ENCODE data around the gene SLC25A48. TPM values are rescaled to one million over a fixed set of nuclear protein-coding genes. Genes with fewer than 3 reads are reported as not detected.

Gene SLC25A48
- total and polyA plus RNA-seq, 2 of the 4 experiments (the other 2 are of a cell fraction), result not detected

- Histone ChIP-seq H3K4me1 (ENCODE audit: control insufficient read depth, insufficient read depth, low read length) (peaks cover 5% of the 10 kb centered on the region; the same call in 1 of the 2 replicates), H2BK15ac (ENCODE audit: low read depth, low read length) (no peak overlapping the region), H3K14ac (replicated peaks; ENCODE audit: low read depth, low read length) (no peak overlapping the region), H3K9me1 (ENCODE audit: insufficient read depth, low read length) (no peaks in the 10 kb centered on the region), H2AK9ac (replicated peaks; ENCODE audit: low read depth, low read length, poor library complexity) (no peak overlapping the region), H2BK5ac (ENCODE audit: low read depth, low read length, poor library complexity, severe bottlenecking) (no peak overlapping the region), H3K18ac (ENCODE audit: low read depth, low read length) (no peak overlapping the region), H3K27ac (ENCODE audit: insufficient read depth, low read length) (no peak overlapping the region), H3K36me3 (ENCODE audit: control insufficient read depth, insufficient read depth, low read length) (no peaks in the 10 kb centered on the region), H2AFZ (replicated peaks; ENCODE audit: low read length, poor library complexity) (no peak overlapping the region), H2BK120ac (ENCODE audit: low read depth, low read length) (no peak overlapping the region), H3K9ac (ENCODE audit: low read depth, low read length) (no peak overlapping the region), H4K8ac (ENCODE audit: low read depth in 2 of 2, low read length in 2 of 2) (no peak overlapping the region), H2BK20ac (ENCODE audit: low read depth, low read length) (no peak overlapping the region), H2AK5ac (ENCODE audit: low read depth, low read length) (no peak overlapping the region), H3K4me2 (ENCODE audit: low read depth, low read length) (no peak overlapping the region), H4K5ac (ENCODE audit: low read depth, low read length) (no peak overlapping the region), H3K79me1 (ENCODE audit: low read depth in 1 of 2, low read length in 2 of 2) (no peaks in the 10 kb centered on the region), H4K20me1 (ENCODE audit: insufficient read depth, low read length) (no peaks in the 10 kb centered on the region), H3K27me3 (ENCODE audit: control insufficient read depth, insufficient read depth, low read length) (peaks cover 33% of the 10 kb centered on the region), H4K91ac (ENCODE audit: insufficient read depth, low read depth, low read length) (no peak overlapping the region), H3K4ac (ENCODE audit: low read depth, low read length) (no peak overlapping the region), H3K9me3 (ENCODE audit: control insufficient read depth, insufficient read depth, low read length) (peaks cover 2% of the 10 kb centered on the region; the same call in 1 of the 2 replicates), H3K56ac (ENCODE audit: extremely low read depth, insufficient read depth, low read length) (no peak overlapping the region), H3K23ac (ENCODE audit: low read depth, low read length) (no peak overlapping the region), H3K4me3 (ENCODE audit: insufficient read depth, low read depth, low read length) (no peak overlapping the region)
- POLR2A ChIA-PET (ENCODE audit: unreplicated experiment), result no interaction called here
- WGBS, 2 experiments (ENCODE audit: extremely low coverage in 2 of 2, insufficient read length in 1 of 2), result no CpG with 5 or more reads among the region's 2 CpGs
- intact Hi-C loops (cut with micrococcal nuclease), result loop anchor here (5.0 kb wide), 1 partner anchor 38 kb away; no protein-coding TSS in a partner anchor
- BruUV-seq (replicated peaks), result no TSS peak
- CTCF ChIA-PET, result interaction anchor here (0.7 kb wide), 1 partner anchor 26 kb away, joined by 3 read pairs; no protein-coding TSS in a partner anchor
- TF ChIP-seq RFX5 (IDR thresholded peaks at IDR 0.05; ENCODE audit: low read depth, low read length) (no peak), POLR2A (IDR thresholded peaks at IDR 0.05; ENCODE audit: low read depth, low read length) (no peak), USF2 (IDR thresholded peaks at IDR 0.05; ENCODE audit: low read depth, low read length) (no peak), RAD21 (IDR thresholded peaks at IDR 0.05; ENCODE audit: low read length) (no peak), BHLHE40 (IDR thresholded peaks at IDR 0.05; ENCODE audit: low read depth, low read length) (no peak), MXI1 (IDR thresholded peaks at IDR 0.05; ENCODE audit: borderline replicate concordance, low read depth, low read length) (no peak), SMC3 (IDR thresholded peaks at IDR 0.05; ENCODE audit: low read depth, low read length) (no peak), MAZ (IDR thresholded peaks at IDR 0.05; ENCODE audit: borderline replicate concordance, low read depth, low read length) (no peak), ELK1 (IDR thresholded peaks at IDR 0.05; ENCODE audit: borderline replicate concordance, low read depth, low read length) (no peak), CEBPB (IDR thresholded peaks at IDR 0.05; ENCODE audit: low read depth, low read length) (no peak), MAFK (IDR thresholded peaks at IDR 0.05; ENCODE audit: low read depth, low read length) (no peak), CTCF (conservative IDR thresholded peaks at IDR 0.05; ENCODE audit: low read depth, low read length) (no peak), CHD1 (IDR thresholded peaks at IDR 0.05; ENCODE audit: low read depth, low read length) (no peak), NFE2L2 (IDR thresholded peaks at IDR 0.05; ENCODE audit: low read depth, low read length) (no peak), FOS (IDR thresholded peaks at IDR 0.05; ENCODE audit: low read depth, low read length) (no peak), RCOR1 (IDR thresholded peaks at IDR 0.05; ENCODE audit: insufficient replicate concordance, low read length) (no peak)
- dilution Hi-C loops (cut with HindIII; ENCODE audit: low sequenced_read_pairs, unreplicated experiment), result no loop called here
- in situ Hi-C loops (cut with MboI; ENCODE audit: low sequenced_read_pairs), result no loop called here
- ATAC-seq (ENCODE audit: low read depth), result no peak
- no peak for DNase-seq
These were observed 60.3 kb downstream of the SLC25A48 start for GRCh38 chr5:135894789-135895188.
